Measurements from ENCODE around the gene GEMIN7. TPM values are rescaled to one million over a fixed set of nuclear protein-coding genes. Genes with fewer than 3 reads are reported as not detected.

GEMIN7 gene
- total and polyA plus RNA-seq, 2 donors (not counting 1 experiment from before 2014, with no cell fraction given) = 15.7 to 18.0 TPM

- peaks cover 51% of the 10 kb centered on the region for H3K36me3 ChIP-seq (ENCODE audit: control insufficient read depth, insufficient read depth, low read length)
Measured at GRCh38 chr19:45061965-45062364, 17.1 kb upstream of the GEMIN7 start.

GRCh38 chr19:45063851-45064801 is 14.9 kb upstream of the GEMIN7 start:
- no peaks in the 10 kb centered on the region for H3K4me1 ChIP-seq (ENCODE audit: control insufficient read depth, extremely low read depth, insufficient read depth, low read length)
- peaks cover 51% of the 10 kb centered on the region for H3K36me3 ChIP-seq (ENCODE audit: control insufficient read depth, insufficient read depth, low read length)
- no peak for DNase-seq (ENCODE audit: low read depth in 2 of 2)
- no peak overlapping the region for H2AFZ ChIP-seq (ENCODE audit: low read length)
- no peaks in the 10 kb centered on the region for H4K20me1 ChIP-seq (ENCODE audit: control insufficient read depth, extremely low read depth, insufficient read depth, low read length)
- H3K4me2 ChIP-seq (ENCODE audit: extremely low read depth, insufficient read depth, low read length) = no peak overlapping the region
- no peaks in the 10 kb centered on the region for H3K79me2 ChIP-seq (ENCODE audit: control insufficient read depth, insufficient read depth, low read length)
- no peak for TF ChIP-seq CTCF (conservative IDR thresholded peaks at IDR 0.05 in 1 of 2, IDR thresholded peaks at IDR 0.05 in 1 of 2; ENCODE audit: low read depth in 1 of 2, low read length in 2 of 2)
- no peak for TF ChIP-seq EZH2 (IDR thresholded peaks at IDR 0.05; ENCODE audit: low read length, missing control alignments)
- H3K27ac ChIP-seq (ENCODE audit: insufficient read depth, low read length) = no peak overlapping the region
- H3K9ac ChIP-seq (ENCODE audit: insufficient read depth, low read length) = no peak overlapping the region
- no peaks in the 10 kb centered on the region for H3K9me3 ChIP-seq (ENCODE audit: control insufficient read depth, insufficient read depth, low read depth, low read length)
- no peaks in the 10 kb centered on the region for H3K27me3 ChIP-seq (ENCODE audit: control insufficient read depth, insufficient read depth, low read length)
- H3K4me3 ChIP-seq (replicated peaks in 1 of 4; ENCODE audit: control extremely low read depth in 1 of 4, insufficient read depth in 1 of 4, low read depth in 3 of 4, low read length in 4 of 4) = no peak overlapping the region

More at GRCh38 chr19:45061965-45062364, 17.1 kb upstream of the GEMIN7 start:
- Histone ChIP-seq H2AFZ (ENCODE audit: low read length) (no peak overlapping the region), H3K4me1 (ENCODE audit: control insufficient read depth, extremely low read depth, insufficient read depth, low read length) (no peaks in the 10 kb centered on the region), H3K27me3 (ENCODE audit: control insufficient read depth, insufficient read depth, low read length) (no peaks in the 10 kb centered on the region), H4K20me1 (ENCODE audit: control insufficient read depth, extremely low read depth, insufficient read depth, low read length) (no peaks in the 10 kb centered on the region), H3K79me2 (ENCODE audit: control insufficient read depth, insufficient read depth, low read length) (no peaks in the 10 kb centered on the region), H3K27ac (ENCODE audit: insufficient read depth, low read length) (no peak overlapping the region), H3K4me3 (replicated peaks in 1 of 4; ENCODE audit: control extremely low read depth in 1 of 4, insufficient read depth in 1 of 4, low read depth in 3 of 4, low read length in 4 of 4) (no peak overlapping the region), H3K4me2 (ENCODE audit: extremely low read depth, insufficient read depth, low read length) (no peak overlapping the region), H3K9me3 (ENCODE audit: control insufficient read depth, insufficient read depth, low read depth, low read length) (no peaks in the 10 kb centered on the region), H3K9ac (ENCODE audit: insufficient read depth, low read length) (no peak overlapping the region)
- TF ChIP-seq EZH2 (IDR thresholded peaks at IDR 0.05; ENCODE audit: low read length, missing control alignments) (no peak), CTCF (conservative IDR thresholded peaks at IDR 0.05 in 1 of 2, IDR thresholded peaks at IDR 0.05 in 1 of 2; ENCODE audit: low read depth in 1 of 2, low read length in 2 of 2) (no peak)
- no peak for DNase-seq (ENCODE audit: low read depth in 2 of 2)

- H3K27ac ChIP-seq (ENCODE audit: insufficient read depth, low read length) = no peak overlapping the region
- no peak overlapping the region for H3K4me2 ChIP-seq (ENCODE audit: extremely low read depth, insufficient read depth, low read length)
- no peaks in the 10 kb centered on the region for H3K9me3 ChIP-seq (ENCODE audit: control insufficient read depth, insufficient read depth, low read depth, low read length)
- H2AFZ ChIP-seq (ENCODE audit: low read length) = no peak overlapping the region
- no peaks in the 10 kb centered on the region for H3K4me1 ChIP-seq (ENCODE audit: control insufficient read depth, extremely low read depth, insufficient read depth, low read length)
- TF ChIP-seq EZH2 (IDR thresholded peaks at IDR 0.05; ENCODE audit: low read length, missing control alignments) = no peak
- TF ChIP-seq CTCF (conservative IDR thresholded peaks at IDR 0.05 in 1 of 2, IDR thresholded peaks at IDR 0.05 in 1 of 2; ENCODE audit: low read depth in 1 of 2, low read length in 2 of 2) = no peak
- no peaks in the 10 kb centered on the region for H3K79me2 ChIP-seq (ENCODE audit: control insufficient read depth, insufficient read depth, low read length)
- no peaks in the 10 kb centered on the region for H4K20me1 ChIP-seq (ENCODE audit: control insufficient read depth, extremely low read depth, insufficient read depth, low read length)
- H3K4me3 ChIP-seq (replicated peaks in 1 of 4; ENCODE audit: control extremely low read depth in 1 of 4, insufficient read depth in 1 of 4, low read depth in 3 of 4, low read length in 4 of 4) = no peak overlapping the region
- H3K9ac ChIP-seq (ENCODE audit: insufficient read depth, low read length) = no peak overlapping the region
- H3K27me3 ChIP-seq (ENCODE audit: control insufficient read depth, insufficient read depth, low read length) = no peaks in the 10 kb centered on the region
- no peak for DNase-seq (ENCODE audit: low read depth in 2 of 2)
- H3K36me3 ChIP-seq (ENCODE audit: control insufficient read depth, insufficient read depth, low read length) = peaks cover 49% of the 10 kb centered on the region
Measured at GRCh38 chr19:45066921-45067661, 12.0 kb upstream of the GEMIN7 start.
